HG02884 (cell line): Measurements from ENCODE around the gene TGM5.
"Not testable (repeated sequence)": the region's sequence is repeated elsewhere in the genome, so short reads cannot be mapped to it uniquely, and the experiment has no call there.

Experiments used
- ATAC-seq: cut with Tn5 transposase; IDR thresholded peaks from one replicate; pipeline ENCODE4 v1.9.1; 2021; ENCODE audit warnings: mild to moderate bottlenecking, moderate library complexity; ENCODE audit not compliant: unreplicated experiment

Gene TGM5

DNA sequence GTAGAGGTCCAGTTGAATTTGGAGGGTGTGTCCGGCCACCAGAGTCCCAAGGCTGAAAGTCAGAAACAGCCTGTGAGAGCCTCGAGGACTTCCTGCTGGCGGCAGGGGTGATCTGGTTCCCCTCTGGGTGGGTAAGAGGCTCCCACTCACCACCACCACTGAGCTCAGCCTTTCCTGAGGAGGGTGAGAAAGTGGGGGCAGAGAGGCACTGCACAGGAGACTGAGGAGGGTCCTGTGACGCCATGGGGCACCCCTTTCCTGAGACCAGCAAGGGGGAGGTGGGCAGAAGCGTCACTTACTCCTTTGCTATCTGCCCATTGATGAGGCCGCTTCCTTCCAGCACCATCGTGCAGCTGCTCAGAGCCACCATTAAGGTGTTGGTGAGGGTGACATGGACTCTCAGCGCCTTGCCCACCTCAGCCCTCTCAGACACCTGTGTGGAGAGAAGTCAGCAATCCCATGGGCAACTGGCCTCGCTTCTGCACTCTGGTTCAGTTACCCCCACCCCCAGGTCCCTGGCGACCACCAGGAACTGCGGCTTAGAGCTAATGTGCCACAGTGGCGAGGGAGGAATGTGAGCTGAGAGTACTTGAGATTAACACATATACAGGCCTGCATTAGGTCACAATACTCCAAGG, 10.0 kb upstream of the TGM5 start:
- no peak for ATAC-seq

DNA sequence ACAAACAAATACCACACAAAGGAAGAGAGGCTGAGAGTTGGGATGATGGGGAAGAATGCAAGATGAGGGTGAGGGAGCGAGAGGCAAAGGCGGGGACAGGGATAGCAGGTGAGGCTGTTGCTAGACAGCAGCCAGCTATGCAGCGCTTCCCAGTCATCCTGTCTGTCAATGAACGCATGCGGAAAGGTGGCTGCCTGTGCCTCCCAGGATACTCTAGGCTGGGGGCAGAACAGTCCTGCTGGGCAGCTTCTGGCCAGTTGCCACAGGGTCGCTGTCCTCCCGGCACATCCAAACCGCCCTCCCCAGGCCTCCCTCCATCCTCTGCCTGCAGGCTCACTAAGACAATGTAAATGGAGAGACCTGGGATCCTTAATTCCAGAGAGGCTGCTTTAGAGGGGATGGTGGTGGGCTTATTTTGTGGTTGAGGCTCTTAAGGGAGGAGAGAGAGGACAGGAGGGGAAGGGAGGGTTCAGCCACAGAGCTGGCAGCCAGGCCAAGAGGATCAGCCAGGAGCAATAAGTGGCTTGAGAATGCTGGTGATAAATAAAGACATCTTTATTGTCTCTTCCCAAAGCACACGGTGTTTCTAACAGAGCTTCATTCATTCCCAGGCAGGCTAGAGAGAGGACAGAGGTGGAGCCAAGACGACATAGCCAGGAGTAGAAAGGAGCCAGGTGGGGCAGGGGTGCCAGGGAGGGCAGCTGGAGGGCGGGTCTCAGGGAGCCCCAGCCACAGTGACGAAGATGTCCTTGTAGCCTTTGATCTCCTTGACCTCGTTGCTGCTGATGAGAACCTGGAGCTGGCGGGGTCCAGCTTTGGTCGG, 9.2 kb upstream of the TGM5 start:
- ATAC-seq = no peak

DNA sequence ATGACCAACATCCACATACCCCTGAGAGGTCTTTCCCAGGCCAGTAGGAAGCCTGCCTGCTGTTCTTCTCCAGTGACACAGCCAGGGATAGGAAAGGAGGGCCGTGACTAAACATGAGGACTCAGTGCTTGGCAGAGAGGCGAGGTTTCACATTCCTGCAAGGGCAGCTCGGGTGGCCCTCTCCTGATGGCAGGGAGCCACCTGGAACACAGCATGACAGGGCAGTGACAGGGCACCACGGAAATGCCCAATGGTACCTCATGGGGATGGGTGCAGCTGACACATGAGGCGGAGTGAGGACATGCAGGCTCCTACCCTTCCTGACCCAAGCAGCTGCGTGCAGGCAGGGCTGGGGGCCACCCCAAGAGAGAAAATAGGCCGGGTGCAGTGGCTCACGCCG, 7.4 kb upstream of the TGM5 start:
- no peak for ATAC-seq

DNA sequence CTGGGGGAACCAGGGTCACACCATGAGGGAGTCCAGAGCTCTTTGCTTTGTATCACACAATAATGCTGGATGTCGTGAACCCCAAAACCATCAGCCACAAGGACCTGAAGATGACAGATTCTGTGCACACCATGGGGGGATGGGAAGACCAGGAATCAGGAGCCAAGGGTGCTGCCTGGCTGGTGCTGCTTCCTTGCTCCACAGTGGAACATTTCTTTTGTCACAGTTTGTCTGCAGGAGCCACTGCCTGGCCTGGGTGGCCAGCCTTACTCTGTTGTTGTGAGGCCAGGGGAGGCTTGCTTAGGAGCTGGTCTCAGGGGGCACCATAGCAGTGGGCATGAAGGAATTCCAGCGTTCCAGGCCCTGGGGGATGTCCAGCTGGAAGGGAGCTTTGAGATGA, 6.5 kb upstream of the TGM5 start:
- no peak for ATAC-seq

DNA sequence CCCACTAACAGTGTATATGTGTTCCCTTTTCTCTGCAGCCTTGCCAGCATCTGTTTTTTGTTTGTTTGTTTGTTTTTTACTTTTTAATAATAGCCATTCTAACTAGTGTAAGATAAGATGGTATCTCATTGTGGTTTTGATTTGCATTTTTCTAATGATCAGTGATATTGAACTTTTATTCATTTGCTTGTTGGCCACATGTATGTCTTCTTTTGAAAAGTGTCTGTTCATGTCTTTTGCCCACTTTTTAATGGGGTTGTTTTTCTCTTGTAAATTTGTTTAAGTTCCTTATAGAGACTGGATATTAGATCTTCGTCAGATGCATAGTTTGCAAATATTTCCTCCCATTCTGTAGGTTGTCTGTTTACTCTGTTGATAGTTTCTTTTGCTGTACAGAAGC, 5.2 kb upstream of the TGM5 start:
- ATAC-seq = not testable (repeated sequence)

DNA sequence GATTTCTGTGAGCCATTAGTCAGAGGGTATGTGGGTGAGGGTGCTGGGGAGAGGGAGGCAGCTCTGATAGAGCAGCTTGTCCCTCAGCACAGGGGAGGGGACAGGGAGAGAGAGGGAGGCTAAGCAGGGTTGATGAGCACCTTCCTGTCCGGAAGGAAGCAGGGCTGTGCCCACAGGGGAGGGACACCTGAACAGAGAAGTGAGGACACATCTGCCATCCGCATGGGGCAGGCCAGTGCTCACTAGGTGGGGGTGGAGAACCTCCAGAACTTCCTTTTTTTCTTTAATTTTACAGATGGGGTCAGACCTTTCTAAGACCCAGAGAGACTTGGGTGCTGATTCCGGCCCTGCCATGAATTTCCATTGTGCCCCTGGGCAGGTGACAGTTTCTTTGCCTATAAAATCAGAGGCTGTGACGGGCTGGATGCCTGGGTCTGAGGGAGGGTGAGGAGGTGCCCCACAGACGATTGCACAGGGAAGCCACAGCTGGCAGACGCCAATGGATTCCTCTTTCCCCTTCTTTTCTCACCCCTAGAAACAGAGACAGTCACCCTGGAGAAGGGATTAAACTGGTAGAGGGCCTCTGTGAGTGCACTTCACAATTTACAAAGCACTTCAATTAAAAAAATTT, 4.1 kb upstream of the TGM5 start:
- no peak for ATAC-seq

DNA sequence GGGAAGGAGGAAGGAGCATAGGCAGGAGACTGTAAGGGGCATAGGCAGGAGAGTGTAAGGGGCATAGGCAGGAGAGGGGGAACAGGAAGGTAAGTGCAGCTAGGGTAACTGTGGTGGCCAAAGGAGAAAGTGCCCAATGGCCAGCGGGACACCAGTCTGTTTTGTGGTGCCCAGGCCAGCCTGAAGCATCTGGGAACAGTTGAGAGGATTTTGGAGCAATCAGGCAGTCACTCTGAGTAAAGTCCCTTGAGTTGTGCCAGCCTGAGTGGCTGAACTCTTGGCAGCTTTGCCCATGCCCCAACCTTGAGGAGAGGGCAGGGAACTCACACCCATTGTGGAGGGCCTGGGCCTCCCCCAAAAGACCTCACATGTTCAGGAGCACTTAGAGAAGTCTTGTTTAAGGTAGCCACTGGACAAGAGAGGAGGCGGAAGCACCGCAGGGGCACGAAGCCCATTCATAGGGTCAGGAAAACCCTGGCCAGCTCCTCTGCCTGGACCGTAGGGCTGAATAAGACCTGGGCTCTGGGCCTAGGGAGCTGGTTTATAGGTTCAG, 3.5 kb upstream of the TGM5 start:
- no peak for ATAC-seq

DNA sequence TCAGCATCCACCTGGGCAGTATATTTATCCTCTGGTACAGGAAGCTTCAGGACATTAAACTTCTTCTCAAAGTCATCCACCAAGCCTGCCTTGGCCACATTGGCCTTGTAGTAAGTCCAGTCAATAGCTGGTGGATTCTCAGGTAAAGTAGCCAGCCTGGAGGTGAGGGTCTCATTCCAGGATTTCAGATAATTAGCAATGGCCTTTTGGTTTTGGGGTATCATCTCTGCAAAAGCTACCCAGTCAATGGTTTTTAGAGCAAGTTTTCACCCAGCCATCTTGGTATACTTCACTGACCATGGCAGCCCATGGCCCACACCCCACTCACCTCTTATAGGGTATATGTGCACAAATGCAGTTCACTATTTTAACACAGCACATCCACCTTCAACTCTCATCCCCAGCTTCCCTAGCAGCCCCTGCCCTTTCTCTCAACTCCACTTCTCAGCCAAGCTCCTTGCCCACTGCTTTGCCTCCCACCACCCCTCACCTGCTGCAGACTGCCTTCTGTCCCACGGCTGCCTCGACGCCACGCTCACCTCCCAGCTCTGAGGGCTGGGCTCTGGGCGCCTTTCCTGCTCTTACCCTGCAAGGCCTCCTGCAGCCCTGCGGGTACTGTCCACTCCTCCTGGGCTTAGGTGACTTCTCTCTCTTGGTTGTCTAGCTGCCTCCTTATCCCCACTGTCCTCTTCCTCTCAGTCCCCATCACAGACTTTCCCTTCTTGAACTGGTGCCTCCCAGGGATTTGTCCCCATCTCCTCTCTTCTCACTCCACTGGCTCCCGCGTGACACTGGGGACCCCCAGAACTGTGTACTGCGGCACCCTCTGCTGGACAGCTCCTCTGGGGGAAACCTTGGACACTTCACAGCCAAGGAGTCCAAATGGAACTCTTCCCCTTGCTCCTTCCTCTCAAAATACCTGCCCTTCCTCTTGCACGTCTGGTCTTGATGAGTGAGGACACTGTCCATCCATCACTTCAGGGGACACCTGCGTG, 1.7 kb upstream of the TGM5 start:
- no peak for ATAC-seq

DNA sequence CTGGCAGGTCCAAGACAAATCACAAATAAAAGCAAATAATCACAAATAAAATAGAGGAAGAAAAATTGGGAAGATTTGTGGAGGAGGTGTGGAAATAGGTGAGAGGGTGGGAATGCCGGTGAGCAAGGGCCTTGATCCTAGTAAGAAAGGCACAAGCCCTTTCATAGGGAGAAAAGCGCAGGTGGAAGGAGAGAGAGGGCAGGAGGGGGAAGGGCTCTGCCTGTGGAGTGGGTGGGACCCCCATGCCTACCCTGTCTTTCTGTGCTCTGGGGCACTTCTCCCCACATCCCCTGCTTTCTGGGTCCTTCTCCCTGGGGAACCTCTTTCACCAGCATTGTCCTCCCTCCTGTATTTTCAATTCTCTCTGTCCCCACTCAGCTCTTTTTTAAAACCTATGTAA, 711 bp upstream of the TGM5 start:
- no peak for ATAC-seq

DNA sequence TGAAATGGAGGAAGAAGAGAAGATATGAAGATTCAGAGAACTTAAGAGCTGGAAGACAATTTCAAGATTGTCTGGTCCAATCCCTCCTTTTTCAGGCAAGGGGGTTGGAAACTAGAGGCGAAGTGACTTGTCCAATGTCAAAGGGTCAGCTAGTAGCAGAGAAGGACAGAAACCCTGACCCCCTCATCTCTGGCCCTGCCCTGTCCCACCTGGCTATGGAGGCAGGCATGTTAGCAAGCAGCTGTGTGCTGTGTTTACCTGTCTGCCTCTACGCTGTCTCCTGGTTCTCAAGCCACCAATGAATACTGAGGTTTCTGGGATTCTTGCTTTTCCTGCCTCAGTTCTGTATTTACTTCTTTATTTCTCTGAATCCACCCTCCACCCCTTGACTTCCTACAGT, 342 bp downstream of the TGM5 start:
- no peak for ATAC-seq

DNA sequence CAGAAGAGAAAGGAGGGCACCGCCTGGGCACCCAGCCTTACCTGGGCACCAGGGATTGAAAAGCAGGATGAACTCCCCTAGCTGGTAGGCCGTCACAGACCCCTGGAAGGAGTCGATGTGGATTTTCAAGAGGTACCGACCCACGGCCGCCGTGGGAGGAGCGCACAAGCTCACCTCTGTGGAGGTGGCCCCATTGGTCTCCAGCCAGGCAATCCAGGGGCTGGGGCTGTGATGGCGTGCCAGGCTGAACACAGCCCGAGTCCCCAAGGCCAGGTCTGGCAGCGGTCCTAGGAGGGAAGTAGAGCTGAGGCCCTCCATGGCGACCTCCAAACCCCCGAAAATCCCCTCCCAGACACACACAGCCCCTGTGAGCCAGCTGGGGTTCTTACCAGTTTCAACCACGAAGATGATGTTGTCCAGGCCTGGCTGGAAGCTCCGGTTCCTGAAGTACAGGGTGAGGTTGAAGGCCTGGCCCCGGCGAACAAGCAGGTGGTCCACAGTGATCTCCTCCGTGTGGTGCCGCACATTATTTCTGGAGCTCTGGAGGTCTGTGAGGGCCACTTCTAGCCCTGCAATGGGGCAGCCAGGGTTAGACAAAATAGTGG, 6.6 kb downstream of the TGM5 start:
- ATAC-seq = no peak

DNA sequence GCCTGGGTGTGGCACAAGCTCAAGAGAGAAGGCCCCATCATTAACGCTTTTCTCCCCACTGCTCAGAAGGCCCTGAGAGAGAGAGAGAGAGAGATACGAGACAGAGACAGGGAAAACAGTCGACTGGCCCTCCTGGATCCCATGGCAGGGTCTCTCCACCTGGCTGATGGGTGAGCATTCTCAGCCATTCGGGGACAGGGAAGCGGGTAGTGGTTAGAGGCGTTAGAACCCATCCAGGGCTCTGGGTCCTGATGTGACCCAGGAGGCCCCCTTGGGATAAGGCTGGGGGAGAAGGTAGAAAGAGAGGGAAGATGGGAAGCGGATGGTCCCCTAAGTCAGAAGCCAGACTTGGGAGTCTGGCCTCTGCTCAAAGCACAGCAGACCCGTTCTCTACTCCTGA, 7.9 kb downstream of the TGM5 start:
- no peak for ATAC-seq

DNA sequence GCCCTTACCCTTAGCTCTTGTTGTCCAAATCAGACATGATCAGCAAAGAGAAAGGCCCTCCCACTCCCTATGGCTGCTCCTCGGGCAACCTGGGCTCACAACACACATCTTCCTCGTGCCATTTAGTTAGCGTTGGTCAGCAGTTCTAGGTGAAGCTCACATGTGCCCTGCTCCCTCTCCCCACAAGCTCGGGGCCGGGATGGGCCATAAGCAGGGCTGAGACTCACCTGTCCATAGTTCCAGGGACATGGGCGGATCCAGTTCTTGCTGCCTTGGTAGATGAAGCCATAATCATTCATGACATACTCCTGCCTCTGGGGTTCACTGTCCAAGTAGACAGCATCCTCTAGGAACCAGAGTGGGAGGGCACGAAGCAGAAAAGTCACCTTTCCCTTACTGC, 10.4 kb downstream of the TGM5 start:
- ATAC-seq = no peak

DNA sequence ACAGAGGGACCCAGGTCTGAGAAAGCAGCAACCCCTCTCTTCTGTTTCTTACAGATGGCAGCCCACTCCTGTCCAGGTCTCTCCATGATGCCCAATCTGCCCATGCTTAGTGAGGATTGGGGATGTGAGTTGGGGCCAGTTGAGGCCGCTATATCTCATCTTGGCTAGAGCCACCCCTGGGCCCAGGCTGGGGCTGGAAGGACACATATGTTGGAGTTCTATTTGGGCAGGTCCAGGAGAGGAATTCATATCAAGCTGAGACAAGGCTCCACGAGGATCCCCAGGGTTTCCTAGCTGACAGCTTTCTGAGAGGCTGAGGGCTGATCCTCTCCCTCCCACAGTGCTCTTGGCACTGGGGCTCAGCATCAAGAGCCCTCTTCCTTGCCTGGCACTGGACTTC, 11.4 kb downstream of the TGM5 start:
- no peak for ATAC-seq

DNA sequence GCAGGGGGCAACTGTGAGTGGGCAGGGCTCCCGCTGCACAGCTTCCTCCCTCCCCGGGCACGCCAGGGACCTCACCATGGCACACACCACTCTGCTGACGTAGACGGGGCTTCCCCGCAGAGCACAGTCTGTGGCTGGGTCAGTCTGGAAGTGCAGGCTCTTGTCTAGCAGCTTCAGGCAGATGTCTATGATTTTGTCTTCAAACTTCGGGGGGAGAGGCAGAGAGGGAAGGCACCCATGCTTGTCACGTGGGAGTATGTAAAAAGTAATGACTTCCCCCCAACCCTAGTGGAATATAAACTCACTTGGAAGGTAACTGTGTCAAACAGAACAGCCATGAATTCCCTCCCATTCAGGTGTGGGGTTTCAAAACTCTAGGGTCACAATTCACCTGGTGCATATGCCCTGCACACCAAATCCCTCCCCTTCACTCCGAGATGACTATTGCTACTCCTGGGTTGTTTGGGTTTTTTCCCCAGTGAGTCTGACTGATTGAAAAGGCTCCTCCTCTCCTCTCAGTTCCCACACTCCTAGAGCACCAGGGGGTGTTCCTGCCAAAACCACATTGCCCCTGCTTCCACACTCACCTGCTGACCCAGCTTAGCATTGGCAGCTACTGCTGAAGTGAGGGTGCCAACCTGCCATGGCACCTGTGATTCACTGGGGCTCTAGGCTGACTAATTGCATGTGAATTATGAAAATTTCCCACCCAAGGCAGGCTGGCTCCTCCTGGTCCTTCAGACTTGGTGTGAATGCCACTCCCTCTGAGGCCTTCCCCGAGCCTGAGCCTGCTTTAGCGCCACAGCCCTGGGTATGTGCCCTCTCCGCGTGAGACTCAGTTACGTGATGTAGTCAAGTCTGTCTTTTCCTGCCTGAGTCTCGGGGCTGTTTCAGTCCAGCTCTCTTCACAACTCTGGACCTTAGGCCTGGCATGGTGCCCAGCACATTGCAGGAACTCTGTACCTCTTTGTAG, 13.0 kb downstream of the TGM5 start:
- peak; percentile 51 for ATAC-seq

DNA sequence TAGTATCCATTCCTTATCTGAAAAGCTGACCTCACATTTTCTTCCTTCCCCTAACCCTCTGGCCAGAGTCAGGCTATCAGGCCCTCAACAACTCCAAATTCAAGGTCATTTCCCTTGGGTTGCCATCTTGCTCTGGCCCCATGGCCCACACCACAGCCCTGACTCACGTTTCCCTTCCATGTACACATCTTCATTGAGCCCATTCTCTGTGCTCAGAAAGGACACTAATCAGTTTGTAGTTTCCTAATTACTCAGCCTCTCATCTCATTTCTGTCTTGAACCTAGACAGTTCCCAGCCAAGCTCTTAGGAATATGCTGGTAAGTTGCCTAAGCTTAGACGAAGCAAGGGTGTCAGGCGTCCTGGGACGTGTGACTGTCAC, 14.9 kb downstream of the TGM5 start:
- no peak for ATAC-seq

DNA sequence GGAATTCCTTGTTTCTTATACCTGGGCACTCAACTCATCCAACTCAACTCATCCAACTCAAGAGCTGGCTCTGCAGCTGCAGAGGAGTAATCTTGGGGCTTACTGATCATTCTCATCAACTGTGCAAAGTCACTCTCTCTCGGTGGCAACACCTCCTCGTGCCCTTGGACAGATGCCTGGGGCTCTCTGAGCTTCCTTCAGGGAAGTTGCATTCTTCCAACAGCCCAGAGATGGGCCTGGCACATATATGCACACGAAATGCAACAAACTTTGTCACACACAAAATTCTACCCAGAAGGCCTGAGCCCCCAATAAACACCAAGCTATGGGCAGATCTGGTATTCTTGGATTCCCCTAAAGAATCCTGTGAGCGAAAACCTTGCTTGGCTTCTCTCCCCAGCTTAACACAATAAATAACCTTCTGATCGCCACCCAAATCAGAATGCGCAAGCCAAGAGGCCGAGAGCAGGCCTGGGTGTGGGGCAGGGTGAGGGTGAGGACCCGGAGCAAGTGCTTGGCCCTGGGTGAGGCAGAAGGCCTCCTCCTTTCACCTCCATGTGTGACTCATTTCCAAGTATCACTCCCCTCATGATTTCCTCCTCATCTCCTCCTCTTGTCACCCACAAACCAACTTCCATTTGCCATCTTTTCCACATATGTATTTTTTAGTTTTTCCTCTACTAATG, 15.4 kb downstream of the TGM5 start:
- ATAC-seq = no peak

DNA sequence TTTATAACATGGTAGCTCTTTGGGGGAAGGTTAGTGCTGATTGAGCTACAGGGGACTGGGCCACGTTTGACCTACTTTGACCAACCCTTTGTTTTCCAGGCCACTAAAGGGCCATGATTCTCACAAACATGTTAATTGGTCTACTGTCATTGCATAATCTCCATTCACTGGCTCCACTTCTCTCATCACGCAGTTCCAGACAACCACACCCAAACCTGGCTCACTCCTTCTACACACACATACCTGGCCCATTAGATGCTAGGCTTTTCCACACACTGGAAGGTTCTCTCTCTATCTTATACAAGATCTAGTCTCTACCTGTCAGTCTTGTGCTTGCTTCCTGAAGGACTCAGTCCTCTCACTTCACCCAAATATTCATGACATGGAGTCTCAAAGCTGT, 15.9 kb downstream of the TGM5 start:
- no peak for ATAC-seq
